GM12801 (cell line): ENCODE measurements around the gene AFDN.

ENCODE experiments used
- TF ChIP-seq, protein P1 (sequence below): IDR thresholded peaks from one replicate; pipeline ENCODE4 v1.5.1; 2011; ENCODE audit warnings: control low read depth; ENCODE audit not compliant: insufficient read length; ENCODE audit errors: extremely low read depth

Gene AFDN

DNA sequence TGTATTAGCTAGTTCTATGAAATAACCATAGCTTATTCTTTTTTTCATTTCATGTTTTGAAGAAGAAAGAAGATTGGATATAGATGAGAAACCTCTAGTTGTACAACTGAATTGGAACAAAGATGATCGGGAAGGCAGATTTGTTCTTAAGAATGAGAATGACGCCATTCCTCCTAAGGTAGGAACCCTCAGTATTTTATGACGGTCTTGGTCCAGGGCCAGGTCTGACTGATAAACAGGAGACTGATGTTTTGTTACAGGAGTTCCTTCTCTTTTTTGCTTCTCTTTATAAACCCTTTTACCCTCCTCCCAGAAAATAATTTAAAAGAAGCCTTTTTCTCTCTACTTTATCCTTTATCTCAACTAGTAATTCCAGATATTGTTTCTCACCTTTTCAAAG, 43.6 kb downstream of the AFDN start:
- TF ChIP-seq, protein P1, sequence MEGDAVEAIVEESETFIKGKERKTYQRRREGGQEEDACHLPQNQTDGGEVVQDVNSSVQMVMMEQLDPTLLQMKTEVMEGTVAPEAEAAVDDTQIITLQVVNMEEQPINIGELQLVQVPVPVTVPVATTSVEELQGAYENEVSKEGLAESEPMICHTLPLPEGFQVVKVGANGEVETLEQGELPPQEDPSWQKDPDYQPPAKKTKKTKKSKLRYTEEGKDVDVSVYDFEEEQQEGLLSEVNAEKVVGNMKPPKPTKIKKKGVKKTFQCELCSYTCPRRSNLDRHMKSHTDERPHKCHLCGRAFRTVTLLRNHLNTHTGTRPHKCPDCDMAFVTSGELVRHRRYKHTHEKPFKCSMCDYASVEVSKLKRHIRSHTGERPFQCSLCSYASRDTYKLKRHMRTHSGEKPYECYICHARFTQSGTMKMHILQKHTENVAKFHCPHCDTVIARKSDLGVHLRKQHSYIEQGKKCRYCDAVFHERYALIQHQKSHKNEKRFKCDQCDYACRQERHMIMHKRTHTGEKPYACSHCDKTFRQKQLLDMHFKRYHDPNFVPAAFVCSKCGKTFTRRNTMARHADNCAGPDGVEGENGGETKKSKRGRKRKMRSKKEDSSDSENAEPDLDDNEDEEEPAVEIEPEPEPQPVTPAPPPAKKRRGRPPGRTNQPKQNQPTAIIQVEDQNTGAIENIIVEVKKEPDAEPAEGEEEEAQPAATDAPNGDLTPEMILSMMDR = no peak

DNA sequence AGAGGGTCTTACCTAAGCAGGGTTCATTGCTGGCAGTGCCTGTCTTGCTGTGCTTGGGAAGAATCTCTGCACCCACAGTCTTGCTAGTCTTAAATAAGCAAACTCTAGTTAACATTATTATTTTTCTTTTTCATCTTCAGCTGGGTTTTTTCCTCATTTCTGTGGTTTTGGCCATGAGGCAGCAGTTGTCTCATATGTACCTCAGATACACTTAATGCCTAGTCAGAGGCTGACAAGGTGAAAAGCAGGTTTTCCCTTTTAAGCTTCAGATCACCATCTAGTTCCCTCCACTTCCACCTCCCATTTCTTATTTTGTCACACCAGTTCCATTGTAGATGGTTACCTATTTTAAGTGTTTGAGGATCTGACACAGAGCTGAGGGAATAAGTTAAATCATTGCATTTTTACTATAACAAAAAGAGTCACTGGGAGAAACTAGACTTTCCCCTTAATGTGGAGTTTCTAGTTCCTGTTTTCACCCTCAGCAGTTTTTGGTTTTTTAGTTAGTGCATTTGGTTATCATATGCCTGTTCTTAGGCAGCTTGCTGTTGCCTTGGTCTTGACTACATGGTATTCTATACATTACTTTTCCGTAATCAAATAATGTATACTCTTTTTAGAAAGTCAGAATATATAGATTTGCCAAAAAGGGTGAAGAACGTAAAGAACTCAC, 46.0 kb downstream of the AFDN start:
- TF ChIP-seq, protein P1 = no peak

DNA sequence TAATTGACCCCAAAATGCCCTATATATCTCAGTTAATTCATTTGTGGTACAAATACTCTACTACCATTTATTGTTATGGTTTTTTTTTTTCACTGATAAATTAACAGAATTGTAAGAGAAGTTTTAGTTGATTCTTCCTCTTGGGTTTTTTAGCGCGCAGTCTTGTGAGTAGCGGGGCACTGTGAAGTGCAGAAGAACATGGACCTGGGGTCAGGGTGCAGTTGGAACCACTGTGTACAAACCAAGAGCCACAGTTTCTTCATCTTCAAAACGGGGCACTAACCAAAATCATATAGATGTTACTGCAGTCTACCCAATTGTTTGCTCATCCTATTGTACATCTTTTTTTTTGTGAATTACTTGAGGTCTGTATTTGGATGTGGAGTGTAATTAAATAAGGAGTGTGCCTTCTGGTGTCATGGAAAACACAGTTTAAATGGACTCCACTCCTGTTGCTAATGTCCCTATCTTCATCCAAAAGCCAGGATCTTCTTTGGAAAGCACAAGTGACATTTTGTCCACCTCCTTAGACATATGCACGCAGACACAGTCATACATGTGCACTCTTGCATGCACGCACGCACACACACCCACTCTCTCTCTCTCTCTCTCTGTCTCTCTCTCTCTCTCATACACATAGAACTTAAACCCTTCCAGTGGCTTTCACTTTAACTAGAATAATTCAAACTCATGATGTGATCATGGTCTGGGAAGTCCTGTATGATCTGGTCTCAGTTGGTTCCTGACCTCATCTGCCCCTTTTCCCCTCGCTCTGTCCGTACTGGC, 51.5 kb downstream of the AFDN start:
- TF ChIP-seq, protein P1 = no peak

DNA sequence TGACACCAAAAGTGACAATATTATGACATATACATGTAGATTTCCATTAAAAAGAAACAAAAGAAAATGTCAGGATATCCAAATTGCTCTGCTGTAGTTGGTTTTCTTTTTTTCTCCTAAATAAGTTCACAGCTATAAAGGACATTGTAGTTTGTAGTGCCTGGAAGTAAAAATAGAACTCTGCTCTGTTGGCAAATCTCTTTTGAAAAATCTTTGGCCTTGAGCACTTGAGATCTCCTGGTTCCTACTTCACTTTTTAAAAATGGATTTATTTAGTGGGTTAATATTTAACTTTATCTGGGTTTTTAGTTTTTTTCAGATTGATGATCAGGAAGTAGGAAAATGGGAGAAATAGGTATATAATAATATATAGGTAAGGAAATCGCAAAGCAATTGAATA, 52.9 kb downstream of the AFDN start:
- TF ChIP-seq, protein P1 = no peak

DNA sequence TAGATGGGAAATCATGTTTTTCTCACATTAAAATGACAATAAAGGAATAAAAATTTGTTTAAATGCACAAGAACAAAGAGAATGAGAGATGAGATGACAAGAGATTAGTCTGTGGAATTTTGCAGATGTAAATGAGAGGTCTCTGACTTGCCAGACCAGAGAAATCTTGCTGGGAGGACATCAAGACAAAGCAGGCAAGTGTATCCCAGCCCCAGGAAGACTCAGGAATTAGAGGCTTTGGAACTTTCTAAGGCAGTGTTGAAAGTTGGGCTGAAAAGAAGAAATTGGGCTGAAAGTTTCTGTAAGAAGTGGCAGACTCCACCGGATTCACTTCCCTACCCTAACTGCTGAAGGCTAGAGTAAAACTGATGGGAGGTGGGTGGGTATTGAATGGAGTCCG, 54.6 kb downstream of the AFDN start:
- TF ChIP-seq, protein P1 = no peak

DNA sequence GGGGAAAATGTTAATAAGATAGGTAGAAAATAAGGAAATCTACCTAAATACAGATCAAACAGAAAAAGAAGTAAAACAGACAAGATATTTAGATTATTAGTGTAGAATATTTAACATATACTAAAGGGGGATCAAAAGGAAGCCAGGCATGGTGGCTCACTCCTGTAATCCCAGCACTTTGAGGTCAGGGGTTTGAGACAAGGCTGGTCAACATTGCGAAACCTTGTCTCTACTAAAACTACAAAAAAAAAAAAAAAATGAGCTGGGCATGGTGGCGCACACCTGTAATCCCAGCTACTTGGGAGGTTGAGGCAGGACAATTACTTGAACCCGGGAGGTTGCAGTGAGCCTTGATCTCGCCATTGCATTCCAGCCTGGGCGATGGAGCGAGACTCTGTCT, 55.5 kb downstream of the AFDN start:
- TF ChIP-seq, protein P1 = no peak

DNA sequence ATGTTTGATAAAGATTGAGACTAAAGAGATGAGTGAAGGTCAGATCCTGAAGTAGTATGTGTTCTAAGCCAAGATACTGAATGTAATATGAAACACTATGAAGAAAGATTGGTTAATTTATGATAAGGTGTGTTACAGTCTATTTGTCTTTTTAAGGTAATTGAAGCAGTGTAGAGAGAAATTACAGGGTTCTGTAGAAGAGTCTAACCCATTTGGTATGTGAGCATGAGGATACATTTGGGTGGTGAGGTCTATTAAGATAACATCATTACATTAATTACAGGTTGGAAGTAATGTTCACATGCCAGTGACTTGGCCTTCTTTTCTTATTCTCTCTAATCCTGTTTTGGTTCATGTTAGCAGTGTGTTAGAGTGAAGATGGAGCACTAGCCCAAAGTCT, 61.4 kb downstream of the AFDN start:
- TF ChIP-seq, protein P1 = no peak
